ENCODE results near the gene GCAT. TPM values are rescaled to one million over a fixed set of nuclear protein-coding genes. Genes with fewer than 3 reads are reported as not detected.
A peak's percentile ranks its signal among the peaks of the same experiment; 100 is the strongest.

Gene GCAT
- total and polyA plus RNA-seq, 10 of the 15 experiments (the other 5 are each of a cell fraction or from before 2014, with no cell fraction given), result 0.95 to 34.3 (median 15.3) TPM

DNA sequence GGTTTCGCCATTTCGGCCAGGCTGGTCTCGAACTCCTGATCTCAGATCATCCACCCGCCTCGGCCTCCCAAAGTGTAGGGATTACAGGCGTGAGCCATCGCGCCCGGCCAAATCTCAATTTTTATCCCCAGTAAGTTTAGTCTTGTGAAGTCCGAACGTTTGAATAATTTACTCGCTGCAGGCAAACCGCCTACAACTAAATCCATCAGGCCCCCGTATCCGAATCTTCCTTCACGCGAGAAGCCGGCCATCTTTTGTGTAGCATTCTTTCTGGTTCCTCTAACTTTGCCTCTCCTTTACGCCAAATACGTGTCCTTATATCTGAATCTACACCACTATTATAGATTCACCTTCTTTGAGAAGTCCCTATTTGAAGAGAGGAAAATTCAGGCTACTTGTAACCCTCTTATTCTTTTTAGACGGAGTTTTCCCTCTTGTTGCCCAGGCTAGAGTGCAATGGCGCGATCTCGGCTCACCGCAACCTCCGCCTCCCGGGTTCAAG lies 40.9 kb downstream of the GCAT start (continued):
- TF ChIP-seq MTA3 (IDR thresholded peaks at IDR 0.05; ENCODE audit: borderline replicate concordance, low read length) (no peak), RFX5 (IDR thresholded peaks at IDR 0.05; ENCODE audit: low read depth, low read length) (no peak), CHD4 (IDR thresholded peaks at IDR 0.05) (no peak), HCFC1 (IDR thresholded peaks at IDR 0.05; ENCODE audit: low read length) (no peak), IKZF1 (conservative IDR thresholded peaks at IDR 0.05) (no peak), ESRRA (IDR thresholded peaks at IDR 0.05; ENCODE audit: low read length) (no peak), ZNF207 (IDR thresholded peaks at IDR 0.05; ENCODE audit: borderline replicate concordance) (no peak), ATF7 (IDR thresholded peaks at IDR 0.05; ENCODE audit: low read depth) (no peak), NFXL1 (IDR thresholded peaks at IDR 0.05; ENCODE audit: borderline replicate concordance) (no peak), TCF3 (IDR thresholded peaks at IDR 0.05; ENCODE audit: borderline replicate concordance, insufficient read depth, low read depth, low read length) (no peak), NR2F1 (conservative IDR thresholded peaks at IDR 0.05) (no peak), CHD1 (IDR thresholded peaks at IDR 0.05; ENCODE audit: low read depth, low read length) (no peak), KLF5 (IDR thresholded peaks at IDR 0.05; ENCODE audit: partially characterized antibody) (no peak), SUPT20H (IDR thresholded peaks at IDR 0.05; ENCODE audit: borderline replicate concordance, control insufficient read depth, low read depth, low read length) (no peak), SUZ12 (IDR thresholded peaks at IDR 0.05; ENCODE audit: unreplicated experiment) (no peak), NFYB (IDR thresholded peaks at IDR 0.05; ENCODE audit: insufficient read depth, low read depth, low read length) (no peak), CHD2 (IDR thresholded peaks at IDR 0.05; ENCODE audit: borderline replicate concordance, low read depth, low read length) (peak; percentile 91), CREB1 (IDR thresholded peaks at IDR 0.05; ENCODE audit: low read depth) (no peak), ZBED1 (IDR thresholded peaks at IDR 0.05; ENCODE audit: borderline replicate concordance) (0 out of 2 replicates have a peak, but pooled peaks have one; percentile 6), YY1 (IDR thresholded peaks at IDR 0.05; ENCODE audit: low read depth, low read length) (peak; percentile 95), CBX3 (IDR thresholded peaks at IDR 0.05; ENCODE audit: borderline replicate concordance, low read depth) (no peak), NFYA (IDR thresholded peaks at IDR 0.05; ENCODE audit: borderline replicate concordance, low read depth, low read length) (no peak), ZNF274 (IDR thresholded peaks at IDR 0.05; ENCODE audit: insufficient read depth, insufficient read length) (no peak)
- TF ChIP-seq, protein P1, sequence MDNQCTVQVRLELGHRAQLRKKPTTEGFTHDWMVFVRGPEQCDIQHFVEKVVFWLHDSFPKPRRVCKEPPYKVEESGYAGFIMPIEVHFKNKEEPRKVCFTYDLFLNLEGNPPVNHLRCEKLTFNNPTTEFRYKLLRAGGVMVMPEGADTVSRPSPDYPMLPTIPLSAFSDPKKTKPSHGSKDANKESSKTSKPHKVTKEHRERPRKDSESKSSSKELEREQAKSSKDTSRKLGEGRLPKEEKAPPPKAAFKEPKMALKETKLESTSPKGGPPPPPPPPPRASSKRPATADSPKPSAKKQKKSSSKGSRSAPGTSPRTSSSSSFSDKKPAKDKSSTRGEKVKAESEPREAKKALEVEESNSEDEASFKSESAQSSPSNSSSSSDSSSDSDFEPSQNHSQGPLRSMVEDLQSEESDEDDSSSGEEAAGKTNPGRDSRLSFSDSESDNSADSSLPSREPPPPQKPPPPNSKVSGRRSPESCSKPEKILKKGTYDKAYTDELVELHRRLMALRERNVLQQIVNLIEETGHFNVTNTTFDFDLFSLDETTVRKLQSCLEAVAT (IDR thresholded peaks at IDR 0.05), result peak; percentile 96
- TF ChIP-seq, protein P2, sequence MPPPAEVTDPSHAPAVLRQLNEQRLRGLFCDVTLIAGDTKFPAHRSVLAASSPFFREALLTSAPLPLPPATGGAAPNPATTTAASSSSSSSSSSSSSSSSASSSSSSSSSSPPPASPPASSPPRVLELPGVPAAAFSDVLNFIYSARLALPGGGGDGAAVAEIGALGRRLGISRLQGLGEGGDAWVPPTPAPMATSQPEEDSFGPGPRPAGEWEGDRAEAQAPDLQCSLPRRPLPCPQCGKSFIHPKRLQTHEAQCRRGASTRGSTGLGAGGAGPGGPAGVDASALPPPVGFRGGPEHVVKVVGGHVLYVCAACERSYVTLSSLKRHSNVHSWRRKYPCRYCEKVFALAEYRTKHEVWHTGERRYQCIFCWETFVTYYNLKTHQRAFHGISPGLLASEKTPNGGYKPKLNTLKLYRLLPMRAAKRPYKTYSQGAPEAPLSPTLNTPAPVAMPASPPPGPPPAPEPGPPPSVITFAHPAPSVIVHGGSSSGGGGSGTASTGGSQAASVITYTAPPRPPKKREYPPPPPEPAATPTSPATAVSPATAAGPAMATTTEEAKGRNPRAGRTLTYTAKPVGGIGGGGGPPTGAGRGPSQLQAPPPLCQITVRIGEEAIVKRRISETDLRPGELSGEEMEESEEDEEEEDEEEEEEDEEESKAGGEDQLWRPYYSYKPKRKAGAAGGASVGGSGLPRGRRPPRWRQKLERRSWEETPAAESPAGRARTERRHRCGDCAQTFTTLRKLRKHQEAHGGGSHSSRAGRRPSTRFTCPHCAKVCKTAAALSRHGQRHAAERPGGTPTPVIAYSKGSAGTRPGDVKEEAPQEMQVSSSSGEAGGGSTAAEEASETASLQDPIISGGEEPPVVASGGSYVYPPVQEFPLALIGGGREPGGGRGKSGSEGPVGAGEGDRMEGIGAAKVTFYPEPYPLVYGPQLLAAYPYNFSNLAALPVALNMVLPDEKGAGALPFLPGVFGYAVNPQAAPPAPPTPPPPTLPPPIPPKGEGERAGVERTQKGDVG (CRISPR knock-in tag; IDR thresholded peaks at IDR 0.05), result no peak
- TF ChIP-seq, protein P3, sequence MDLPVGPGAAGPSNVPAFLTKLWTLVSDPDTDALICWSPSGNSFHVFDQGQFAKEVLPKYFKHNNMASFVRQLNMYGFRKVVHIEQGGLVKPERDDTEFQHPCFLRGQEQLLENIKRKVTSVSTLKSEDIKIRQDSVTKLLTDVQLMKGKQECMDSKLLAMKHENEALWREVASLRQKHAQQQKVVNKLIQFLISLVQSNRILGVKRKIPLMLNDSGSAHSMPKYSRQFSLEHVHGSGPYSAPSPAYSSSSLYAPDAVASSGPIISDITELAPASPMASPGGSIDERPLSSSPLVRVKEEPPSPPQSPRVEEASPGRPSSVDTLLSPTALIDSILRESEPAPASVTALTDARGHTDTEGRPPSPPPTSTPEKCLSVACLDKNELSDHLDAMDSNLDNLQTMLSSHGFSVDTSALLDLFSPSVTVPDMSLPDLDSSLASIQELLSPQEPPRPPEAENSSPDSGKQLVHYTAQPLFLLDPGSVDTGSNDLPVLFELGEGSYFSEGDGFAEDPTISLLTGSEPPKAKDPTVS (IDR thresholded peaks at IDR 0.05; ENCODE audit: low read depth, low read length), result no peak
- TF ChIP-seq, protein P4, sequence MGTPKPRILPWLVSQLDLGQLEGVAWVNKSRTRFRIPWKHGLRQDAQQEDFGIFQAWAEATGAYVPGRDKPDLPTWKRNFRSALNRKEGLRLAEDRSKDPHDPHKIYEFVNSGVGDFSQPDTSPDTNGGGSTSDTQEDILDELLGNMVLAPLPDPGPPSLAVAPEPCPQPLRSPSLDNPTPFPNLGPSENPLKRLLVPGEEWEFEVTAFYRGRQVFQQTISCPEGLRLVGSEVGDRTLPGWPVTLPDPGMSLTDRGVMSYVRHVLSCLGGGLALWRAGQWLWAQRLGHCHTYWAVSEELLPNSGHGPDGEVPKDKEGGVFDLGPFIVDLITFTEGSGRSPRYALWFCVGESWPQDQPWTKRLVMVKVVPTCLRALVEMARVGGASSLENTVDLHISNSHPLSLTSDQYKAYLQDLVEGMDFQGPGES (IDR thresholded peaks at IDR 0.05), result no peak

Measured in GM12878 (cell line).